Kidney (tissue), 14 donors: Measurements from ENCODE around the gene KLK5. TPM values are rescaled to one million over a fixed set of nuclear protein-coding genes. Genes with fewer than 3 reads are reported as not detected.

Experiments used
- DNase-seq, 5 donors: peaks; one replicate each; pipeline ENCODE4 v3.0.0-alpha.2; 2013 to 2020
- FAIRE-seq: peaks from 2 replicates; lab custom pipeline; 2012; peaks lifted over from hg19 to GRCh38; lab: Jason Lieb, UNC
- H3K27ac ChIP-seq, 2 donors: one replicate each; pipeline ENCODE4 v1.7.0; 2013; ENCODE audit warnings: low read depth in 2 of 2, low read length in 2 of 2, inconsistent platforms in 1 of 2
- H3K27me3 ChIP-seq: one replicate; pipeline ENCODE4 v1.7.1; 2013; ENCODE audit warnings: low read length, inconsistent platforms; ENCODE audit not compliant: control insufficient read depth, insufficient read depth
- H3K36me3 ChIP-seq, 3 donors: one replicate each; pipeline versions ENCODE4 v1.7.0 to v1.7.1; 2013; ENCODE audit warnings: low read length in 3 of 3, control low read depth in 1 of 3, inconsistent platforms in 1 of 3; ENCODE audit not compliant: insufficient read depth in 3 of 3, control insufficient read depth in 2 of 3
- H3K4me1 ChIP-seq, 3 donors: one replicate each; pipeline versions ENCODE4 v1.7.0 to v1.7.1; 2013; ENCODE audit warnings: low read length in 3 of 3, inconsistent platforms in 1 of 3, low read depth in 1 of 3; ENCODE audit not compliant: control insufficient read depth in 2 of 3, insufficient read depth in 2 of 3
- H3K4me3 ChIP-seq, 3 donors: one replicate each; pipeline versions ENCODE4 v1.7.0 to v1.8.1; 2013; ENCODE audit warnings: low read length in 3 of 3, control low read depth in 1 of 3, inconsistent platforms in 1 of 3
- H3K9ac ChIP-seq, 3 donors: one replicate each; pipeline versions ENCODE4 v1.7.0 to v1.7.1; 2013; ENCODE audit warnings: low read length in 3 of 3, control low read depth in 1 of 3, inconsistent platforms in 1 of 3
- H3K9me3 ChIP-seq, 3 donors: one replicate each; pipeline versions ENCODE4 v1.7.0 to v1.7.1; 2013; ENCODE audit warnings: low read length in 3 of 3, control low read depth in 1 of 3, inconsistent platforms in 1 of 3; ENCODE audit not compliant: control insufficient read depth in 2 of 3, insufficient read depth in 1 of 3
- intact Hi-C: fragments of 100-400 bp; cut with DNase I; formaldehyde crosslinking; loops from one replicate; pipeline ENCODE4 v1.11.1; 2022
- polyA plus RNA-seq: library from polyadenylated mRNA; stranded (reverse); fragments of 350-450 nt; fragmentation: Illumina TruSeq; extraction: RNeasy Lipid Tissue Mini Kit (QIAGEN cat#74804); gene quantifications from one replicate; pipeline ENCODE4 v1.2.3, GENCODE V29; 2014; ENCODE audit warnings: low read depth, low replicate concordance; ENCODE audit not compliant: insufficient read depth
- total RNA-seq: library from RNA; stranded (reverse); fragmentation: NEBNext Ultra II Directional; extraction: Animal tissue kit (Norgen Biotek cat#: 25700); gene quantifications from one replicate; pipeline ENCODE4 v1.2.1, GENCODE V29; 2021
- TF ChIP-seq, protein P1 (sequence below): IDR thresholded peaks from 3 replicates; pipeline ENCODE4 v1.5.1; 2012; ENCODE audit warnings: mild to moderate bottlenecking, moderate library complexity, borderline replicate concordance; ENCODE audit not compliant: insufficient read depth; ENCODE audit errors: extremely low read depth
- donor health status: control.
- donor health status: control.
- donor health status: control.
- donor health status: control.
- donor health status: control.
- donor health status: DM: yes; HTN: yes; CAD: no.
- donor health status: Normal renal cell carcinoma (clear cell type).

Gene KLK5
- total and polyA plus RNA-seq, 2 donors from 2014 or later = 0.88 to 1.1 TPM

DNA sequence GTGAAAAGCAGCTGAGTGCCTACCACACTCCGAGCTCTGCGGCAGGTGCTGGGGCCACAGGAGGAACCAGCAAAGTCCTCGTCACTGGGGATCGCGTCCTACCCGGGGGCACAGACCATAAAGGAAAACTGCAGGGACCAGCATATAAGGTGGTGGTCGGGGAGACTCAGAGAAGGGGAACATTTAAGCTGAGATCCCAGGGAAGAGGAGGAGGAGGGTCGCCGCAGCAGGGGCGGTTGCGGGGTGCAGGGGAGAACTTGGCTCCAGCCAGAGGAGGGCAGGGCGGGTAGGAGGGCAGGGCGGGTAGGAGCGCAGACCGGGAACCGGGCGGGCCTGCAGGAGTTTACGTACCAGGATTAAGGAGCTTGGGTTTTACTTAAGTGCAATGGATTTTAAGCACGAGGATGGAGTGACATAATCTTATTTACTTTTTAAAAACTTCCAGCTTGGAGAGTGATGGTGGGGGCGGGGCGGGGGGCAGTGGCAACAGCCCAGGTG is 40.7 kb downstream of the KLK5 start:
- Histone ChIP-seq H3K27me3 (peaks cover 23% of the 10 kb centered on the region), H3K4me3 (no peak overlapping the region), H3K9me3 (no peaks in the 10 kb centered on the region), H3K36me3 (no peaks in the 10 kb centered on the region), H3K4me1 (no peaks in the 10 kb centered on the region), H3K27ac (no peak overlapping the region), H3K9ac (no peak overlapping the region)
- FAIRE-seq = no peak
- DNase-seq = no peak
- intact Hi-C loops = no loop called here
- TF ChIP-seq, protein P1, sequence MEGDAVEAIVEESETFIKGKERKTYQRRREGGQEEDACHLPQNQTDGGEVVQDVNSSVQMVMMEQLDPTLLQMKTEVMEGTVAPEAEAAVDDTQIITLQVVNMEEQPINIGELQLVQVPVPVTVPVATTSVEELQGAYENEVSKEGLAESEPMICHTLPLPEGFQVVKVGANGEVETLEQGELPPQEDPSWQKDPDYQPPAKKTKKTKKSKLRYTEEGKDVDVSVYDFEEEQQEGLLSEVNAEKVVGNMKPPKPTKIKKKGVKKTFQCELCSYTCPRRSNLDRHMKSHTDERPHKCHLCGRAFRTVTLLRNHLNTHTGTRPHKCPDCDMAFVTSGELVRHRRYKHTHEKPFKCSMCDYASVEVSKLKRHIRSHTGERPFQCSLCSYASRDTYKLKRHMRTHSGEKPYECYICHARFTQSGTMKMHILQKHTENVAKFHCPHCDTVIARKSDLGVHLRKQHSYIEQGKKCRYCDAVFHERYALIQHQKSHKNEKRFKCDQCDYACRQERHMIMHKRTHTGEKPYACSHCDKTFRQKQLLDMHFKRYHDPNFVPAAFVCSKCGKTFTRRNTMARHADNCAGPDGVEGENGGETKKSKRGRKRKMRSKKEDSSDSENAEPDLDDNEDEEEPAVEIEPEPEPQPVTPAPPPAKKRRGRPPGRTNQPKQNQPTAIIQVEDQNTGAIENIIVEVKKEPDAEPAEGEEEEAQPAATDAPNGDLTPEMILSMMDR = no peak

GRCh38 chr19:50911206-50912101 is 41.4 kb downstream of the KLK5 start, which contains the start of gene KLK4:
Gene KLK4, minus strand, starts transcription at chr19:50911395. Its CDS starts 657 bp downstream, at chr19:50910738.
- TF ChIP-seq, protein P1 = no peak
- no peak within 1 kb of the TSS for H3K4me3 ChIP-seq
- no peaks in the 10 kb centered on the region for H3K36me3 ChIP-seq
- FAIRE-seq = no peak
- H3K4me1 ChIP-seq = no peaks in the 10 kb centered on the region
- H3K27ac ChIP-seq = no peak within 1 kb of the TSS
- H3K9ac ChIP-seq = no peak within 1 kb of the TSS
- H3K27me3 ChIP-seq = peaks cover 23% of the 10 kb centered on the region
- H3K9me3 ChIP-seq = no peaks in the 10 kb centered on the region
- intact Hi-C loops = no loop called here
- no peak for DNase-seq

- FAIRE-seq (no peak), DNase-seq (no peak)
- H3K36me3 ChIP-seq = no peaks in the 10 kb centered on the region
- H3K4me1 ChIP-seq = no peaks in the 10 kb centered on the region
- peaks cover 23% of the 10 kb centered on the region for H3K27me3 ChIP-seq
- H3K27ac ChIP-seq = no peak overlapping the region
- TF ChIP-seq, protein P1 = no peak
- no peaks in the 10 kb centered on the region for H3K9me3 ChIP-seq
- no peak overlapping the region for H3K9ac ChIP-seq
- no peak overlapping the region for H3K4me3 ChIP-seq
- intact Hi-C loops = no loop called here
These were observed 42.1 kb downstream of the KLK5 start for GRCh38 chr19:50910722-50911121.
